Immature natural killer cell (primary cell): ENCODE data around the gene CDNF. TPM values are rescaled to one million over a fixed set of nuclear protein-coding genes. Genes with fewer than 3 reads are reported as not detected.
A peak's percentile ranks its signal among the peaks of the same experiment; 100 is the strongest.
"Not testable (repeated sequence)": the region's sequence is repeated elsewhere in the genome, so short reads cannot be mapped to it uniquely, and the experiment has no call there.

Source experiments
- DNase-seq, 3 donors: peaks; one replicate each; pipeline ENCODE4 v3.0.0; 2022; ENCODE audit warnings: mixed read lengths in 1 of 3
- H3K27ac Mint-ChIP-seq, 6 donors: one replicate each; pipeline ENCODE4 v1.8.0; 2020; ENCODE audit warnings: mixed read lengths in 6 of 6, mild to moderate bottlenecking in 5 of 6, inconsistent platforms in 4 of 6, moderate library complexity in 3 of 6
- H3K27me3 Mint-ChIP-seq, 3 donors: one replicate each; pipeline ENCODE4 v1.8.0; 2020 to 2021; ENCODE audit warnings: low read depth in 3 of 3, mild to moderate bottlenecking in 3 of 3, mixed read lengths in 3 of 3, moderate library complexity in 3 of 3, inconsistent platforms in 1 of 3
- H3K36me3 Mint-ChIP-seq, 3 donors: one replicate each; pipeline ENCODE4 v1.8.0; 2020; ENCODE audit warnings: mixed read lengths in 3 of 3, inconsistent platforms in 2 of 3, mild to moderate bottlenecking in 2 of 3
- H3K4me1 Mint-ChIP-seq, 2 donors: one replicate each; pipeline ENCODE4 v1.8.0; 2020; ENCODE audit warnings: inconsistent platforms in 2 of 2, mild to moderate bottlenecking in 2 of 2, mixed read lengths in 2 of 2, moderate library complexity in 1 of 2
- H3K4me3 Mint-ChIP-seq, 5 donors: one replicate each; pipeline ENCODE4 v1.8.0; 2020; ENCODE audit warnings: mild to moderate bottlenecking in 5 of 5, mixed read lengths in 5 of 5, inconsistent platforms in 3 of 5, moderate library complexity in 3 of 5
- H3K9me3 Mint-ChIP-seq, 6 donors: one replicate each; pipeline ENCODE4 v1.8.0; 2020; ENCODE audit warnings: mild to moderate bottlenecking in 6 of 6, mixed read lengths in 6 of 6, inconsistent platforms in 4 of 6, moderate library complexity in 3 of 6
- polyA plus RNA-seq, 3 donors: library from polyadenylated mRNA; unstranded; fragments of 300-500 nt; fragmentation: Illumina TruSeq; gene quantifications; one replicate each; pipeline ENCODE4 v1.2.3, GENCODE V29; 2021

The CDNF gene
- polyA plus RNA-seq, 3 donors from 2014 or later, result 0.58 to 1.3 TPM; not detected in 1

DNA sequence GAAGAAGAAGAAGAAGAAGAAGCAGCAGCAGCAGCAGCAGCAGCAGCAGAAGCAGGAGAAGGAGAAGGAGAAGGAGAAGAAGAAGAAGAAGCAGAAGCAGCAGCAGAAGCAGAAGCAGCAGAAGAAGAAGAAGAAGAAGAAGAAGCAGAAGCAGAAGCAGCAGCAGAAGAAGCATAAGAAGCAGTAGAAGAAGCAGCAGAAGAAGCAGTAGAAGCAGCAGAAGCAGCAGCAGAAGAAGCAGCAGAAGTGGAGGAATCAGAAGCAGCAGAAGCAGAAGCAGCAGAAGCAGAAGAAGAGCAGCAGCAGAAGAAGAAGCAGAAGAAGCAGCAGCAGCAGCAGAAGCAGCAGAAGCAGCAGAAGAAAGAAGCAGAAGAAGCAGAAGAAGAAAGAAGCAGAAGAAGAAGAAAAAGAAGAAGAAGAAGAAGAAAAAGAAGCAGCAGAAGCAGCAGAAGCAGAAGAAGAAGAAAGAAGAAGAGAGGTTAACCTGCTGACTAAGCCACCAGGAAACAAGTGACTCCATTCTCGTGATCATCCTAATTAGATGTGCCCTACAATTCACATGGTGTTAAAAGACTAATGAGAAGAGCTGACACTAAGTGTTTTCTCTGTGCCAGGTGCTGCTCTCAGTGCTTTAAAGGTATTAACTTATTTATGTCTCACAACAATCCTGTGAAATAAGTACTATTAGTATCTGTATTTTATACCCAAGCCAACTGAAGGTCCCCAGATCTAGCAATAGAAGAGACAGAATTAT is 11.6 kb downstream of the CDNF start:
- H3K27me3 Mint-ChIP-seq, result no peaks in the 10 kb centered on the region
- H3K9me3 Mint-ChIP-seq, result no peaks in the 10 kb centered on the region
- H3K4me3 Mint-ChIP-seq, result no peak overlapping the region
- no peak overlapping the region for H3K27ac Mint-ChIP-seq
- no peaks in the 10 kb centered on the region for H3K36me3 Mint-ChIP-seq
- DNase-seq, result no peak
- H3K4me1 Mint-ChIP-seq, result no peaks in the 10 kb centered on the region

DNA sequence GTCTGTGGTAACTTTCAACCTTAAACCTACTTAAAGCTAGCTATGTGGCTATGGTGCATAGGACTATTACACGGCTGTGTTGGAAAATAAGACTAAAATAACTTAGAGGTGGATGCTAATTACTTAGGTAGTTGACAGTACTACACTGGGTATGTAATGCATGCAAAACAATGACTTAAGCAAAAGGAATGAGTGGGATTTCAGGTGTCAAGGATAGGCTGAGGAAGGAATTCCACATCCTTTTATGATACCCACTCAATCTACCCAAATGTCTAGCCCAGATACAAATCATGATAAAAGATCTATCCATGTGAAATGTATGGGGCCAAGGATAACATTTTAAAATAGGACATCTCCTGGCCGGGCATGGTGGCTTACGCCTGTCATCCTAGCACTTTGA is 13.9 kb downstream of the CDNF start:
- Mint-ChIP-seq H3K4me1 (no peaks in the 10 kb centered on the region), H3K9me3 (no peaks in the 10 kb centered on the region), H3K27ac (no peak overlapping the region), H3K36me3 (peaks cover 0 to 6% (median 0%) of the 10 kb centered on the region in 3 donors), H3K4me3 (no peak overlapping the region), H3K27me3 (no peaks in the 10 kb centered on the region)
- DNase-seq, result no peak

DNA sequence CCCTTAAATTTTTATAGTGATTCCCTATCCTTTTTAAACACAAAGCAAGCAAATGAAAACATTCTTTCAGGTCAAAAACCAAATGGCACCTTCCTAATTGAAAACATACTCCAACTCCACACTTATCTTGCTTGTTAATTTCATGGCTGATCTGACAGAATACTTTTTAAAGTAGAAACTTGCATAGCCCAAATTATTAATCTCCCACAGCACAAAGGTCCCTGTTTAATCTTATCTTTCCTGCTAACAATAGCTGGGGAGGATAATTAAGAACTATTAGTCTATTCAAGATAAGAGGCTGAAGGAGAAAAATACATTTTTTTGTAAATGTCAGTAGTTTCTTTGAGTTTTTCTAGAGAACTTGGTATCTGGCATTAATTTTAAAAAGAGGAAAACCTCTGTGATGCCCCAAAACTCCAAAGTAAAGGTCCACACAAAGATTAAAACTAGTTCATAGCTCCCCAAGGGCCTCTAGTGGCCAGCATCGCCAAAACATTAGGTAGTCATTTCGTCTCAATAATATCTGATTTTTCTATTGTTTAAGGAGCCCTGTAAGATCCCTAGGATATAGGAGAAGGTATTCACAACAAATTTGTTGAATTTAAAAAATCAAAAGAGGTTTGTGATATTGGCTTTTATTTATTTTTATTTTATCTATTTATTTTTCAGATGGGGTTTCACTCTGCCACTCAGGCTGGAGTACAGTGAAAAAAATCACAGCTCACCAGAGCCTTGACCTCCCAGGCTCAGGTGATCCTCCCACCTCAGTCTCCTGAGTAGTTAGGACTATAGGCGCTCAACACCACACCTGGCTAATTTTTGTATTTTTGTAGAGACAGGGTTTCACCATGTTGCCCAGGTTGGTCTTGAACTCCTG is 14.7 kb downstream of the CDNF start:
- Mint-ChIP-seq H3K9me3 (no peaks in the 10 kb centered on the region), H3K4me1 (no peaks in the 10 kb centered on the region), H3K27me3 (no peaks in the 10 kb centered on the region), H3K36me3 (peaks cover 0 to 6% (median 0%) of the 10 kb centered on the region in 3 donors), H3K4me3 (no peak overlapping the region), H3K27ac (peak overlapping the region in 1 of 6 donors; percentile 9)
- peak; percentile 20 to 37 (median 20) for DNase-seq

DNA sequence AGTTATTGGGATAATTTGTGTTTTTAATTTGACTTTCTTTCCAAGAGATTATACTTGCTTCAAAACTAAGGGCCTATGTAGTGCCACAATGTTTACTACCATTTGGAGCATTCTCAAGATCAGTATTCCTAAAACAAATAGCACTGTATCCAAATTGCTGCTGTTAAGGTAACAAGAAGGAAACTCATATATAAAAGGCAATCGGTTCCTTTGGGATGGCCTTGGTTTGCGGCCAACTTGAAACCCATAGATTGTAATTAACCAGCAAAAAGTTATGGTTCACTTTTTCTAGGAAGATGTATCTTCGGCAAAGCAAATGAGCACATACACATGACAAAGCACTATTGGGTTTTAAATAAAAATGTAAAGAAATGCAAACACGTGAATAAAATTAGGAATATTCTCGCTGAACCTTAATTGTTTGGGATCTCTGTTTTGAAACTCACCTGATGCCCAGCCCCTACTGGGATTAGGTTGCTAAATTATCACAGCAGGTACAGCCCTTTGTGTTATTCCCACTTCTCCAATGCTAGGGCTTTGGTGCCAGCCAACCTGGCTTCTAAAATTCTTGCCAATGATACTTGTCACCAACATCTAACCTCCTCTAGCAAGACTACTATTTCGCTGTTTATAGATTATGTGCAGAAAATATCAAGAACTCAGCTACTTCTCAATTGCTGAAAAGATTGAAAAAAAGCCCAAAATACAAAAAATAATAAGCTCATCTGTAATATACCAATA is 16.0 kb downstream of the CDNF start:
- H3K27ac Mint-ChIP-seq, result no peak overlapping the region
- no peaks in the 10 kb centered on the region for H3K4me1 Mint-ChIP-seq

DNA sequence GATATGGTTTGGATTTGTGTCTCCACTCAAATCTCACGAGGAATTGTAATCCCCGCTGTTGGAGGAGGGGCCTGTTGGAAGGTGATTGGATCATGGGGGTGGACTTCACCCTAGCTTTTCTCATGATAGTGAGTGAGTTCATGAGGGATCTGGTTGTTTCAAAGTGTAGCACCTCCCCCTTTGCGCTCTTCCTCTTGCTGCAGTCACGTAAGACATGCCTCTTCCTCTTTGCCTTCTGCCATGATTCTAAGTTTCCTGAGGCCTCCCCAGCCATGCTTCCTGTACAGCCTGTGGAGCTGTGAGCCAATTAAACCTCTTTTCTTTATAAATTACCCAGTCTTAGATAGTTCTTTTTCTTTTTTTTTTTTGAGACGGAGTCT is 17.1 kb downstream of the CDNF start:
- Mint-ChIP-seq H3K36me3 (peaks cover 0 to 6% (median 0%) of the 10 kb centered on the region in 3 donors), H3K4me1 (no peaks in the 10 kb centered on the region), H3K4me3 (no peak overlapping the region), H3K9me3 (peaks cover 0 to 2% (median 0%) of the 10 kb centered on the region in 6 donors), H3K27ac (no peak overlapping the region), H3K27me3 (peaks cover 0 to 3% (median 0%) of the 10 kb centered on the region in 3 donors)
- no peak for DNase-seq

More for the DNA sequence above, 16.0 kb downstream of the CDNF start:
- DNase-seq, result no peak
- H3K4me3 Mint-ChIP-seq, result no peak overlapping the region
- peaks cover 0 to 6% (median 0%) of the 10 kb centered on the region in 3 donors for H3K36me3 Mint-ChIP-seq
- peaks cover 0 to 2% (median 0%) of the 10 kb centered on the region in 6 donors for H3K9me3 Mint-ChIP-seq
- no peaks in the 10 kb centered on the region for H3K27me3 Mint-ChIP-seq

DNA sequence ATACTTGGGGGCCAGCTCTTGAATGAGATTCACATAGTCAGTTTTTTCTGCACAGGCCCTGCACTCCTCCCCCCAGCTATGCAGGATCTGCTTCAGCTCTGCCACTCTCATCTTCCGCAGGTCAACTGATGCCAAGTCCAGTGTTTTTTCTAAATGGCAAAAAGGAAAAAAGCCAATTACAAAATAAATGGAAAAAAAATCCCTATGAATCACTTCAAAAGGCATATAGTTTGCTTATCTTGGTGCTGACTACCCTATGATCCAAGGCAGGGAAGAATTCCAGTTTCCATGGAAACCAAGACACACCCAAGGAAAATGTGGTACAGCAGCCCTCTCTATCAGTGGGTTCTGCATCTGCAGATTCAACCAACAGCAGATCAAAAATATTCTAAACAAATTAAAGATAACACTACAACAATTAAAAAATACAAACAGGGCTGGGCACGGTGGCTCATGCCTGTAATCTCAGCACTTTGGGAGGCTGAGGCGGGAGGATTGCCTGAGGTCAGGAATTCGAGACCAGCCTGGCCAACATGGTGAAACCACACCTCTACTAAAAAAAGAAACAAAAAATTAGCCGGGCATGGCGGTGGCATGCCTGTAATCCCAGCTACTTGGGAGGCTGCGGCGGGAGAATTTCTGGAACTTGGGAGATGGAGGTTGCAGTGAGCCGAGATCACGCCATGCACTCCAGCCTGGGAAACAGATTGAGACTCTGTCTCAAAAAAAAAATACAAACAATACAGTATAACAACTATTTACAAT is 17.6 kb downstream of the CDNF start:
- Mint-ChIP-seq H3K36me3 (peaks cover 0 to 6% (median 0%) of the 10 kb centered on the region in 3 donors), H3K9me3 (peaks cover 0 to 2% (median 0%) of the 10 kb centered on the region in 6 donors), H3K27ac (no peak overlapping the region), H3K27me3 (peaks cover 0 to 3% (median 0%) of the 10 kb centered on the region in 3 donors), H3K4me3 (no peak overlapping the region), H3K4me1 (no peaks in the 10 kb centered on the region)
- no peak for DNase-seq

DNA sequence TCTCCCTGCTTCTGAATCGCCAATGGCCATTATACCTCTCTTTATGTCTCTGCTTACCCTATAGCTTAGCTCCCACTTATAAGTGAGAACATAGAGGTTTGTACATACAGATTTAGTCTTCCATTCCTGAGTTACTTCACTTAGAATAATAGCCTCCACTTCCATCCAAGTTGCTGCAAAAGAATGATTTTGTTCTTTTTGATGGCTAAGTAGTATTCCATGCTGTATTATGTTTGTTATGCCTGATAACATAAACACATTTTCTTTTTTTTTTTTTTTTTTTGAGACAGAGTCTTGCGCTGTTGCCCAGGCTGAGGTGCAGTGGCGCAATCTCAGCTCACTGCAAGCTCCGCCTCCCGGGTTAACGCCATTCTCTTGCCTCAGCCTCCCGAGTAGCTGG is 21.1 kb downstream of the CDNF start:
- peaks cover 7 to 11% of the 10 kb centered on the region in 2 donors for H3K4me1 Mint-ChIP-seq
- H3K36me3 Mint-ChIP-seq, DNase-seq, H3K9me3 Mint-ChIP-seq, H3K27me3 Mint-ChIP-seq, H3K27ac Mint-ChIP-seq, H3K4me3 Mint-ChIP-seq: not testable (repeated sequence)

DNA sequence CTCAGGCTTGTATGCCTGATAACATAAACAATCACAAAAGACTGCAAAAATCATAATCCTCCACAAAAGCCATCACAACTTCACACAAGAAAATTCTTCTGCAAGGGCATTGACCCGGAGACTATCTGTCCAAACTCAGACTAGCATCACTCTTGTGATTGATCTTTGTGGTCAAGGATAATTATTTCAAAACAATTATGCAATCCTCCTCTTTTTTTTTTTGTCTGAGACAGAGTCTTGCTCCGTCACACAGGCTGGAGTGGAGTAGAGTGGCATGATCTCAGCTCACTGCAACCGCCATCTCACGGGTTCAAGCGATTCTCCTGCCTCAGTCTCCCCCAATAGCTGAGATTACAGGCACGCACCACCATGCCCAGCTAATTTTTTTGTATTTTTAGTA is 22.2 kb downstream of the CDNF start:
- no peak overlapping the region for H3K4me3 Mint-ChIP-seq
- no peak for DNase-seq
- peaks cover 0 to 3% (median 1%) of the 10 kb centered on the region in 3 donors for H3K27me3 Mint-ChIP-seq
- peaks cover 0 to 2% (median 0%) of the 10 kb centered on the region in 6 donors for H3K9me3 Mint-ChIP-seq
- H3K36me3 Mint-ChIP-seq, result peaks cover 0 to 6% (median 0%) of the 10 kb centered on the region in 3 donors
- peaks cover 7 to 11% of the 10 kb centered on the region in 2 donors for H3K4me1 Mint-ChIP-seq
- H3K27ac Mint-ChIP-seq, result no peak overlapping the region

DNA sequence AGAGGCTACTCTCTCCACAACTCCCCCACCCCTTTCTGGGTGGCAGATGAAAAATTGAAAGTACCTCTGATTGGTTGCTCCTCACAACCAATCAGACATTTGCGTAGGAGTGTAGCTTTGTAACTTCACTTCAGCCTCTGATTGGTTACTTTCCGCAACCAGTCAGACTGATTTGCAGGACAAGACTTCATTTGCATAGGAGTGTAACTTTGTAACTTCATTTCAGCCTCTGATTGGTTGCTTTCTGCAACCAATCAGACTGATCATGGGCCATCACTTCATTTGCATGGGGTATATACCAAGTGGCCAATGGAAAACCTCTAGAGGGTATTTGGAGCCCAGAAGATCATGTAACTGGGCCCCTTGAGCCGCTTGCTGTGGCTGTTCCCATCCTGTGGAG is 25.6 kb downstream of the CDNF start:
- Mint-ChIP-seq H3K36me3 (no peaks in the 10 kb centered on the region), H3K27ac (no peak overlapping the region), H3K9me3 (peaks cover 0 to 2% (median 0%) of the 10 kb centered on the region in 6 donors), H3K4me1 (peaks cover 7 to 11% of the 10 kb centered on the region in 2 donors), H3K27me3 (peaks cover 0 to 5% (median 4%) of the 10 kb centered on the region in 3 donors), H3K4me3 (peak overlapping the region; percentile 51 to 78 (median 76))
- peak in 1 of 3 donors; percentile 7 for DNase-seq

DNA sequence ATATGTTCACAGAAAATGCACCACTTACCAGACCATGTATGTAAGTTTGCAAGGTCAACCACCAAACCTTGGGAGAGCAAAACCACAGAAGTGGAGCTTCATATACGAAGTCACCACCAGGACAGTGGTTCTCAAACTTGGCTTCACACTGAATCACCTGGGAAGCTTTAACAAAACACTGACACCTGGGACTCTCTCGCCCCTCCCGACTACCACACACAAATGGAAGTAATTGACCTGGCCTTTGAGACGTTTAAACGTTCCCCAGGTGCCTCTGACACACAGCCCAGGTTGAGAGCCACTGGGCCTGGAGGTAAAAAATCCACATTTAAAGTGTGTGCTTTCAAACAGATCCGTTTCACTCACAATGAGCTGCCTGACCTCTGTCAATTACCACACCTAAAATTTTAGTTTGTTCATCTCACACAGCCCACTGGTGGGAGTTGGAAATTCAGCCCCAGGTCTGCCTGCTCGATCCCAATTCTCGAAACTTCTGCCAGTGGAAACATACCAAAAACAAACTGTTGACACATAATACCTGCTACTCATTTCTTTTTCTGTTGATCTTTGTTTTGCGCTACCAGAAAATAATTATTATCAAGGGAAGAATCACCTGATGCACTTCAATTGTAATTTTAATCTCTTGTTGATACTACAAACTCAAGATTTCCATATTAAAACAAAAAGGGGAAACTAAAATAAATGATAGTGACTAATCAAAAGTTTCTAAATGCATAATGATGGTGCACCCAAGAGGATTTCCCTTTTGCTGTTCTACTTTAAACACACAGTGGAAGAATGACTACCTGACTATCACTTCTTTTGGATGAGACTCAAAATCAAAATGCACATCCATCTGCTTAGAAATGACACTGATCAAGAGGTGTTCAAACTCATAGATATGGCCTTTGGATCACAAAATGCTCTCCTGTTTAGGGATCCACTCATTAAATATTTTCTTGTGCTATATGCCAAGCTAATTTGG is 26.6 kb downstream of the CDNF start:
- peaks cover 7 to 11% of the 10 kb centered on the region in 2 donors for H3K4me1 Mint-ChIP-seq

DNA sequence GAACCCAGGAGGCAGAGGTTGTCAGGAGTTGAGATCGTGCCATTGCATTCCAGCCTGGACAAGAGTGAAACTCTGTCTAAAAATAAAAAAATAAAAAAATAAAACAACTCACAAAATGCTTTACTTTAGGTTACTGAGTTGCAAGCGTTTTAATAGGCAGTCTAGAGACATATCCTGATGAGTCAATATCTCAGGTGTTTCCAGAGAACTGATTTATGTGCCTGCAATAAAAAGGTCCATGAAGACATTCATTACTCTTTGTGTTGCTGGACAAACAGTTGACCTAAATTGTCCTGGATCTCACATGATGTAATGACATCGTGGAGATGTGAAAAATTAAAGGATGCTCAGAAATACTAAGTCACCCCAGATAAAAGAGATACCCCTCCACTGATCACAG is 31.5 kb downstream of the CDNF start:
- no peak for DNase-seq
- Mint-ChIP-seq H3K27ac (no peak overlapping the region), H3K36me3 (no peaks in the 10 kb centered on the region), H3K4me1 (no peaks in the 10 kb centered on the region), H3K9me3 (no peaks in the 10 kb centered on the region), H3K4me3 (no peak overlapping the region), H3K27me3 (peaks cover 1 to 4% (median 1%) of the 10 kb centered on the region in 3 donors)

More for the DNA sequence above, 26.6 kb downstream of the CDNF start:
- Mint-ChIP-seq H3K9me3 (no peaks in the 10 kb centered on the region), H3K27ac (no peak overlapping the region), H3K4me3 (no peak overlapping the region), H3K27me3 (peaks cover 1 to 4% (median 4%) of the 10 kb centered on the region in 3 donors), H3K36me3 (no peaks in the 10 kb centered on the region)
- DNase-seq, result no peak

DNA sequence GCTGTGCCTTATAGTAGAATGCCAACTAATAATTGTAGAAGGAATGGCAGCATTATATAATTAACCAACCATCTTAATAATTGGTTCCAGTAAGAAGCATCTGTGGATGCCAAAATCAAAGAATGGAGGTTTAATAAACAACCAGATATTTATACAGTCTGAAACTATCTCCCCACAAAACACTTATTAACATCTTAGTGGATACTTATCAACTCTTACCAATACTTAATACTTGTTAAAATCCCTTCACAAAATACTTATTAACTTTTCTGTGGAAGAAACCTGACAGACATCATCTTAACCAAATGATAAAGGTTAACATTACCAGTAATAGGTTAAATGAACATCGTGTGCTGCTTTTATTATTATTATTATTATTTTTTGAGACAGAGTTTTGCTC is 34.0 kb downstream of the CDNF start:
- Mint-ChIP-seq H3K9me3 (no peaks in the 10 kb centered on the region), H3K36me3 (no peaks in the 10 kb centered on the region), H3K27ac (no peak overlapping the region), H3K27me3 (peaks cover 0 to 1% (median 1%) of the 10 kb centered on the region in 3 donors), H3K4me1 (no peaks in the 10 kb centered on the region), H3K4me3 (no peak overlapping the region)
- no peak for DNase-seq
